ENCODE data around the gene PAX8.

Gene PAX8

DNA sequence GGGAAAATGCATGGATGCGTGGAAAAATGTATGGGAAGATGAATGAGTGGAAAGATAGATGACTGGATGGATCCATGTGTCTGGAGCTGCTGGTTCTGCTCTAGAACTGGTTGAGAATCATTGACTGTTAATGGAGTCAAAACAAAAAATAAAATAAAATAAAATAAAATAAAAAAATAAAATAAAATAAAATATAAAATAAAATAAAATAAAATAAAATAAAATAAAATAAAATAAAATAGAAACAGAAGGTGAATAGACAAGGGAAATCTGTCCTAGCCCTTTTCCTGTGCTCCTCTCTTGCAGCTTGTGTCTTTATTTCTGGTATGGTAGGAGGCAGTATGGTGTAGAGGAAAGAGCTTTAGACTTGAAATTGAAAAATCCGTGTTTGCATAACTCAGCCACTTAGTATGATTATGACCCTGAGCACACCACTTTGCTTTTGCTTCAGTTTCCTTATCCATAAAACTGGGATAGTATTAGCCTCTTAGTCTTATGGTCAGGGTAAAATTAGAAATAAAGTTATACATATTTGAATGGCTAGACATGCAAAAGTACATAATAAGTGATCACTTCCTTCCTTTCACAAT, 54.0 kb downstream of the PAX8 start:
- no peak for DNase-seq (ENCODE audit: low read depth in 2 of 2, low spot score in 1 of 2)

DNA sequence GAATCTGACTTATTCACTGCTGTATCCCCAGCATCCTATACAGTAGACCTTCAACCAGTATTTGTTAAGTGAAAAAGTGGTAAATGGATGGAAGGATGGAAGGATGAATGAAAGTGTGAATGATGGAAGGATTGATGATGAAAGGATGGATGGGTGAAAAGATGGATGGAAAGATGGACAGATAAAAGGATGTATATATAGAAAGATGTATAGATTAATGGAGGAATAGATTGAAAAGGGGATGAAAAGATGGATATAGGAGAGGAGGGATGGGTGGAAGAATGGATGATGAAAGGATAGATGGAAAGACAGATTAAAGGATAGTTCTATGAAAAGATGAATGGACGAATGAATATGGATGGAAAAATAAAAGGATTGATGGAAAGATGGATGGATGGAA, 54.9 kb downstream of the PAX8 start:
- no peak for DNase-seq (ENCODE audit: low read depth in 2 of 2, low spot score in 1 of 2)

DNA sequence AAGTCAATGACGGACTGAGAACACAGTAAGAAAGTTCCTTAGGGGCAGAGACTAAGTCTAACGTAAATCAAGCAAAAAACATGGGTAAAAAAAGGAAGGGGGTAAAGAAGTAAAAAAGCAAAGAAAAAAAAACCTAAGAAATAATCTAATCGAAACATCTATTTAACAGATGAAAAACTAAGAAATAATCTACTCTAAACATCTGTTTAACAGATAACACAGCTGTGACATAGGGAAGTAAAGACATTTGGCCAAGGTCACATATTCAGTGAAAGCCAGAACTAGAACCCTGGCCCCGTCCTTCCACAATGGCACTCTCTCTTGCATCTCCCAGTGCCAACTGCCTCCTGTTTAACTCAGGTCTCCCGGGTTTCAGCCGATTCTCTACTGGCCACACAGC, 56.9 kb downstream of the PAX8 start:
- DNase-seq (ENCODE audit: low read depth in 2 of 2, low spot score in 1 of 2) = no peak

DNA sequence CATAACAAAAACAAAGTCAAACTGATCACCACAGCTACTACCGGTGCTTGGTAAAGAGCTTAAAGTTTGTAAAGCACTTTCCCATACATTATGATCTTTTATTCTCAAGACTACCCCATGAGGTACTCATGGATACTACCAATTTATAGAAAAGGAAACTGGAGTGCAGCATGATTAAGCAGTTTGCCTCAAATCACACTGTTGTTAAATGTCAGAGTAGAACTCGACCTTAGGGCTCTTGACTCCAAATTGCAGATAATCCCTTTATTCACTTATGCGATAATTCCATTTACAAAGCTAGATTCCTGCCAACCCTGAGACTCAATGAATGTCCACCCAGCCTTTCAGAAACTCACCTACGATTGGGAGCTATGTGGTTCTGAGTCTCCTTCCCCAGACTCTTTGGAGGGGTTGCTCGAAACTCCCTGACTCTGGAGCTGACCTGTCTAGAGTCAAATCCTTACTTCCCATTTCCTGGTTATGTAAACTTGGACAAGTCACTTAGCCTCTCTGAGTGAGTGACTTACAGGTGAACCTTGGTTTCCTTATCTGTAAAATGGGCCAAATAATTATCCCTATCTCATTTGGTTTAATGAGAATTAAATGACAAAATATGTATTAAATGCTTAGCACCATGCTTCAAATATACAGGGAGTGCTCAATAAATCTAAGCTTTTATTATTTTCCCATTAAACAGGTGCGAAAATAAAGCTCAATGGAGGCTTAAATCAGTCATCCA, 57.6 kb downstream of the PAX8 start:
- no peak for DNase-seq (ENCODE audit: low read depth in 2 of 2, low spot score in 1 of 2)

DNA sequence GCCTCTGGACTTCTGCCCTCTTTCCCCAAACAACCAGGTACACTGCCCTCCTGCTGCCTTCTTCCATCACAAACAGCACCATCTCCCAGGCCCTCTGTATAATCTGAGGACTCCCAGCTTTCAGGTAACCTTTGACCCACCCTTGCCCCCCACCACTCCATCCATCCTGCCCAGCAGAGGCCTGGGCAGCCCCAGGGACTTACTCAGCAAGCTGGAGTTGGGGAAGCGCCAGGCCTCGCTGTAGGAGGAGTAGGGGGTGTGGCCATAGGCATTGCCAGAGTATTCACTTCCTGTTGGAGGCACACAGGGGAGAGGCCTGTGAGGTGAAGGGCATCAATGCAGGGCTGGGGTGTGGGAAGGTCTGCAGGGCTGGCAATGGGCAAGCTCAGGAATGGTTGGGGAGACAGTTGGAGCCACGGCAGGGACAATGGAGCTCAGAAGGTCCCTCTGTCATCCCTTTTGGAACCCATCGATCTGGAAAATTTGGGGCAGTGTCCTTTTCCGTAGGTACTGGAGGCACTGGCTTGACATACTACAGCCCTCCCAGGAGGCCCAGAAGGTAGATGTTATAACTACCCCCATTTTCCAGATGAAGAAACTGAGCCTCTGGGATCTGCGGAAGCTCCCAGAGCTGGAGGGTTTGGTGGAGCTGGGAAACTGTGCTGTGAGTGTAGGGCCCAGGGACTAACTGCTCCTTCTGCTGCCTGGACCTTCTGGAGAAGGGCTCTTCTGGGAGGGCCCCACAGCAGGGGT, 58.7 kb downstream of the PAX8 start:
- DNase-seq (ENCODE audit: low read depth in 2 of 2, low spot score in 1 of 2) = no peak

DNA sequence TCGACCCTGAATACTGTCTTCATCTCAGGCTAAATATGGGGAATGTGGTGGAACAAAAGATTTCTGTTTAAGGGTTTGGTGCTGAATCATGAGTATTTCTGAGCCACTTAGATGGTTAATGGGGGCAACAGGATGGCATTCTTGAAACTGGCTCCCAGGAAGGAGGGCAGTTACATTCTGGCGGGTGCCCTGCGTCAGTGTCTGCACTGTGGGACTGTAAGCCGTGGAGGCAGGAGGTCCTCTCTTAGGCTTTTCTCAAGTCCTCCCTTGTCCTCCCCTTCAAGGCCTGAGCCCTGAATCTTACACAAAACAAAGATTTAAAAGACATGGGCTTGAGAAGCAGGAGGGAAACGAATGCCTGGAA, 59.2 kb downstream of the PAX8 start:
- DNase-seq (ENCODE audit: low read depth in 2 of 2, low spot score in 1 of 2) = no peak

DNA sequence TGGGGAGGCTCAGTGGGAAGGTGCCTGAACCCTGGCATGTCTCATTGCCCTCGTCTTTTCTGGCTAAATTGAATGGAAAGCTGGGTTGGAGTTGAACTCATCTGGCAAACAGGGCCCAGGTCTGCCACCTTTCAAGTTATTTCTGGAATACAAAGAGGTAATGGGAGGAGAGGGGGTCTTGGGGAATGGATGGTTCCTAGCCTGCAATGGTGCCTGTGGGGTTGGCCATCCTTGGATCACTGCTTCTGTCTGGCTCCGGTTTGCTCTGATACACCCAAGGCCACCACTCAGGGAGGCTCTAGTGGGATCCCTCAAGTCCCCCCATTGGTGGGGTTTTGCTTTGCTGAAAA, 59.7 kb downstream of the PAX8 start:
- DNase-seq (ENCODE audit: low read depth in 2 of 2, low spot score in 1 of 2) = no peak

DNA sequence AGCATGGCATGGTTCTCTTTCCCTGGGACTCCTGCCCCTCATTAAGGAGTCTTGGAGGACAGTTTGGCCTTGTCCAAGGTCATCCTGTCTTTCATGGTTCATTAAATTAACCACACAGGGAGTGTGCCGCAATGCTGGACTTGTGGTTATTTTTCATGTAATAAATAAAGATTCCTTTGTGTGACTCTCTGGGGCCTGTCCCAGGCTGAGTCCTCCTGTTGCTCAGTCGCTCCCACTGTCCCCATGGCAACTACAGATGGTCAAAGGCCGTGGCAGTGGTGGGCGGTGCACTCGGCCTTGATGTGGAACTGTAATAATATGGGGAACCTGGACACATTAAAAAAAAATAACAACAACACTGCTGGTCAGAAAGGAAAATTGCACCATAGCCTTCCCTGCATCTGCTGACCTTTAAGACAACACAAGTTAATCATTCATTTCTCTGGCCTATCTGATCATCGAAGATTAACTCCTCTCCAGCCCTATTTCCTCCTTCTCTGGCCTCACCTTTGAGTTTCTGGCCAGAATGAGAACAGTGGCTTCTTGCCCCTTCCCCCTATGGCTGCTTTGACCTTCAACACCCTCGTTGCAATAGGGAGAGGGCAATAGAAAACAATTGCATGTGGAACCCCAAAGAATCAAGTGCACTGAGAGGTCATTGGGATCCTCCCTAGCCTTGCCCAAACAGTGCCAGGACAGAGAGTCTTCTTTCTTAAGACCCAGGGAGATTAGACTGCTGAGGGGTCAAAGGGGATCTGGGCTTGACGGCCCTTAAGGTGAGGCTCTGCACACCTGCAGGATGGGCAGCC, 60.2 kb downstream of the PAX8 start:
- DNase-seq (ENCODE audit: low read depth in 2 of 2, low spot score in 1 of 2) = no peak

DNA sequence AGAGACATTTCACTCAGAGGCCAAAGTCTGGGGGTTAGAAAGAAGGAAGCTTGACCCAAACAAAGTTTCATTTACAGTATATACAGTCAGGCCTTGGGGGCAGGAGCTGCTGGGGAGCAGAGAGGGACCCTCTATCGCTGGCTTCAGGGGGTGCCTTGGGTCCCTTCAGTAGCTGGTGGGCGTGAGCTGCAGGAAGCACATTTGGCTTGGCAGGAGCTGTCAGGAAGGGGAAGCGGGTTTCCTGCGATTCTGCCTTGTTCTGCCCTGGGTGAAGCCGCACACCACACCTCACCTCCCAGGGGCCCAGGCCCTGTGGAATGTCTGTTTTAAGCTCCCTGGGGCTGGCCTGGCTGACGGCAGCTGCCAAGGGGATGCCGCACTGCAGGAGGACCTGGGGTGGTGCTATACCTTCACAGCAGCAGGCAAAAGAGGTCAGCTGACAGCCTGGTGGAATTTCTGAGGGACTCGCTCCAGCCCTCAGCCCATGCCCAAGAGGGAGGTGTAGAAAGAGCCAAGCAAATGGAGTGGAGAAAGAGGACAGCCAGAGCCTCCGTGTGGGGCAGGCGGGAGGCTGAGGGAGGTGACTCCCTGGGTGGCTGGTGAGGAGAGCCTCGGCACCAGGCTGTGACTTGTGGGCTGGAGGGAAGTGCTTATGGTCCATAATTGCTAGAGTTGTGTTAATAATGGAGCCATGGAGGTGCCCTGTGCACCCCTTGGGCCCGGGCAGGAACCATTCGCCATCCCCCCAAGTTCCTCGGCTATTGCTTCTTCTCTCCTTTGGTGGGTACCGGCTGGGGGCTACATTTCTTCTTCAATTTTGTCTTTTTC, 61.1 kb downstream of the PAX8 start:
- DNase-seq (ENCODE audit: low read depth in 2 of 2, low spot score in 1 of 2) = no peak

DNA sequence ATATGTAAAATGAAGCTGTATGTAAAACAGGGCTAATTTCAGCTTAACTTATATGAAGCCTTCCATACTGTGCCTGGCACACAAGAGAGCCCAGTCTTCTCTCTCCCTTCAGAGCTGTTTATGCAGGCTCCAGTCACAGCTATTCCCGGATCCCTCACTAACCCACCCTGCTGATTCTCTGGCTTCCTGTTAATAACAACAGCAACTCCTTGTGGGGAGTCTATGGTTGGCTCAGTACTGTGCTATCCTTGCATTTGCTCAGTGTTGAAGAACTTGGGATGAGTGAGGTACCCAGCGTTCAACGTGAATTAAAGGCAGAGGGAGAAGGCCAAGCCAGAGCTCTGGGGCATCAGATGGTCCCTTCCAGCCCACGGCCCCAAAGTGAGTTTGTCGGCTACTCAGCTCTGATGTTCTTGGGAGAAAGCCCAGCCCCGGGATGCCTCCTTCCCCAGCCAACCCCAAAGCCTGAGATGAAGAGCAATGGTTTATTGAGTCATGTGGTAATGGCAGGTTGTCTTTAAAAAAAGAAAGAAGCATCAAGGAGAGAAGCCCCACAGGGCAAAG, 61.7 kb downstream of the PAX8 start:
- no peak for DNase-seq (ENCODE audit: low read depth in 2 of 2, low spot score in 1 of 2)

DNA sequence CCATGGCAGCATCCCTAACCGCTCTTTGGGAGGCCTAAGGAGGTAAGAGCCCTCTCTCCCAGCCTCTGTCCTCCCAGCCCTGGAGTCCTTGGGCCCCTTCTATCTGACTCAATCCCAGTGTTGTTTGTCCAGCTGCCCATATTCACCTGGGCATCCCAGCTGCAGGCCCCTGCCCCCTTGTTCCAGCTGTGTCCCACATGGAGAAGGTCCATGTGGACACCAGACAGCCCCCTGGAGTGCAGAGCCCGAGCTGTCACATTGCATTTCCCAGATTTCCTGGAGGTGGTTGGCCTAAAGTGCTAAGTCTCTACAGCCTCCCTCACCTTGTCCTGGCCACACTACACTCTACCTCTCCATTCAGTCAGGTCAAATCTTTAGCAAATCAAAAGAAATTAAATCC, 62.4 kb downstream of the PAX8 start:
- DNase-seq (ENCODE audit: low read depth in 2 of 2, low spot score in 1 of 2) = no peak

DNA sequence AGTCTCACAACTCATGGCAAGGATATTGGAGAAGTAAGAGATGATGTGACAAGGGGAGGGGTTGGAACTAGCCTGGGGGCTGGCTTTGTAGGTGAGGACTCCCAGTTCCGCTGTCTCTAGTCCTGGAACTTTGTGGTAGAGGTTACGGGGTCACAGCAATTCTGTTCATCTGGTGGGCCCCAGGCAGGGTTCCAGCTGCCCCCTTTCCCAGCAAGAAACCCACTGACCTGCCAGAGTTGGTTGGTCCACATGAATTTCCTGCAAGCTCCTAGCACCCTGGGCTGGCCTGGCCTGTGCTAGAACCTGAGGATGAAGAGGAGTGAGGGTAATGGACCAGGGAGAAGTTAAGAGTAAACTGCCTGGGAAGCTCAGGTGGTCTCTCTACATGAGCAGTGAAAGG, 63.7 kb downstream of the PAX8 start:
- DNase-seq (ENCODE audit: low read depth in 2 of 2, low spot score in 1 of 2) = no peak

DNA sequence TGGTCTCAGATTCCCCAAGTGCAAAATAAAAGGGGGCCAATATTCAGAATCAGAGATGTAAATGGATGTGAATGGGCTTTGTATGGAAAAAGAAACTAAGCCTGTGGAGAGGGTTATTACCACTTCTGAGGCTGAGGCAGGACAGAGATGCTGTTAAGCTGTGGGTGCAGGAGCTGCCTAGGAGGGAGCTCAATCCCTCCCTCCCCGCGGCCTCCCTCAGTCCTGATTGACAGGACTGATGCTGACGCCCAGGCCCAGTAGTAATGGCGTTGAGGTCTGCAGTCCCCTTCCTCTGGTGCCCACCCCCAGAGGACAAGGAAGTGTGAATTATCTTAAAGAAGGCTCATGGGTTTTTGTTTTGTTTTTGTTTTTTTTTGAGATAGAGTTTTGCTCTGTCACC, 64.6 kb downstream of the PAX8 start:
- no peak for DNase-seq (ENCODE audit: low read depth in 2 of 2, low spot score in 1 of 2)

DNA sequence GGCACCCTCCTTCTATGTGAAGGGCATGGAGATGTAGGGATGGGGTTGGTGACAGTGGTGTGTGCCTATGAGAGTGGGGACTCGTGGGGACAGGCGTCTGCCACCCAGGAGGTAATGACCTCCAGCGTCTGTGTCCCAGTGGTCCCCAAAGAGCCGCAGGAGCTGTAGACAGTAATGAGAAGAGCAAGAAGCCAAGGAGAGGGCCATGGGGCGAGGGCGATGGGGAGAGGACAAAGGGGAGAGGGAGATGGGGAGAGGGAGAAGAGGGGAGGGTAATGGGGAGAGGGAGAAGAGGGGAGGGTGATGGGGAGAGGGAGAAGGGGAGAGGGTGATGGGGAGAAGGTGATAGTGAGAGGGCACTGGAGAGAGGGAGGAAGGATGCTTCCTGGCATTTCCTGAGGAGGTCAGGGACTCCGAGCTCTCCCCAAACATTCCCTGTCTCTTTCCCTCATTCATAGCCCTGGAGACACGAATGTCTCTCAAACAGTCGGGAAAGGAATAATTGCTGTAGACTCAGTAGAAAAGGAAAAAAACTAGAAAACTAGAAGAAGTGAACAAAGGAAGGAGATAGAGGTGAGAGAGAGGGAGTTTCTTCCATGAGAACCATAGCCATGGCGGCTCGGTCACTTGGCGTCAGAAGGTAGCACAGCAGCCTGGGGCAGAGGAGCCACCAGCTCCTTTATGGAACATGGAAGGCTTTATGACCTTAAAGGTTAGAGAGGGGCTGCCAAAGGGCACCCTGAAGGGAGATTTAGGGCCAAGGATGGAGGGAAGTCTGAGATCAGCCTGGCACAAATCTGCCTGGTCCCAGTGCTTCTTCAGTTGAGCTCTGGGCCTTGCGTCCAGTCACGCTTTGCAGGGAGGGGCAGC, 65.4 kb downstream of the PAX8 start:
- no peak for DNase-seq (ENCODE audit: low read depth in 2 of 2, low spot score in 1 of 2)

DNA sequence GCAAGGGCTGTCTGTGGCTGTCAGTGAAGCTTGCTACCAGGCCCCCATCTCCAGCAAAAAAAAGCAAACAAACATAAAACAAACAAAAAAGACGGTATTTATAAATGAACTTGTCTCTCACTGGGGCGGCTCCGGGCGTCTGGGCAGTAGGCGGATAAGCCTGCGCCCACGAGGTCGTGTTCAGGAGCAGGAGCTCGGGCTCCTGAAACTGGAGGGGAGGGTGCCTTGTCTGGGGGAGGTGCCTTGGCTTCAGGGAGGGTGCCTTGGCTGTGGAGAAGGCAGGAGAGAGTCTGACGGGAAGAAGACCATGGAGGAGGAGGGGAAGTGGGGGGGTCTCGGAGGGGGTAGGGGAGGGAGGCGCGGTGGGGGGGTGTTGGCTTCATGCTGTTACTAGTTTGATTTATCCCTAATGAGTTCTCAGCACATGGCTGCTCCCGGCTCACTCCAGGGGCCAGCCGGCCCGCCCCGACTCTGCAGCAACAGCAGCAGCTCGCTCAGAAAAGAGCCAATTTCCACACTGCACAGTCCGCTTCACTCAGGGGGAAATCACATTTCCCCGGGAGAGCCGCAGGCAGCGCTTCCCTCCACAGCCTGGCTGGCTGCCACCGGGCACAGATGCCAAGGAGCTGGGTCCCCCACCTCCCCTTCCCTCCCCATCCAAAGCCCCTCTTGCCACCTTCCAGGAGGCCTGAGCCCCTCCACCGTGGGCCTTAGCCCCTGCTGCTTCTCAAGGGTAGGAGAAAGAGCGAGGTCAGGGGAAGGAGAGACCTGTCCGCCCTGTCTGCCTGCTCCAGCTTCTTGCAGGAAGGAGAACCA, 66.3 kb downstream of the PAX8 start:
- DNase-seq (ENCODE audit: low read depth in 2 of 2, low spot score in 1 of 2) = no peak

DNA sequence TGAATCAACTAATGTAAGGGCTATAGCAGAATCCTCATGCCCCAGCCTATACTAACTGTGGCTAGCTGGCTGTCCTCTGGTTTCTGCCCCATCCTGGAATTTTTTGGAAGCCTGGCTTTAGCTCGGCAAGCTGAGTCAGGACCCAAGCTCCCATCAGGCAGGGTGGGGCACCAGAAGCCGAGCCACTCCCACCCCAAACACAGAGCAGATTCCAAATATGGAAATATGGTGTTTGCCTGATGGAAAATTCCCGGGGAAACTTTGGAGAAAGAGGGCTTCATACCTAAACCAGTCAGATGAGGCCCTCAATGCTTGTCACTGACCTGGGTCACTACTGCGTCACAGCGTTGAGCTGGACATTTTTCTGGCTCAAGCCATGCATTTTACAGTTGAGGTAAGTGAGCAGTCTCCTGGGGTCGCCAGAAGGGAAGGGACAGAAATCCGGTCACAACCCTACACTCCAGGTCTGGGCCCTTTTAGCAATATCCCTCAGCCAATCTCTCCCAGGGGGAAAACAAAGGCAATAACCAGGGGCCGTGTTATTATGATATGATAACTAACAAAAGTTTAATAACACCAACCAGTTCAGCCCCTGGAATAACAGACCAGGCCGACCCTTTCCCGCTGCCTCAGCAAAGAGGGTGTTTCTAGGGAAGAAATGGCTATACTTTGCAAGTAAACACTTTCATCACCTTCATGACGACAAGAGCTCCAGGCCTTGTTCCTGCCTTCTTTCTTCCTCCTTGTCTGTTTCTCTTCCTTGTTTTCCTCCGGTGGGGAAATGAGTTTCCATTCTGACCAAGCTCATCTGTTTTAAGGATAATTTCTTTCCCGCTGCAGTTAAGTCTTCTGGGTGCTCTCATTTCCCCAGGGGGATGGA, 67.3 kb downstream of the PAX8 start:
- no peak for DNase-seq (ENCODE audit: low read depth in 2 of 2, low spot score in 1 of 2)

DNA sequence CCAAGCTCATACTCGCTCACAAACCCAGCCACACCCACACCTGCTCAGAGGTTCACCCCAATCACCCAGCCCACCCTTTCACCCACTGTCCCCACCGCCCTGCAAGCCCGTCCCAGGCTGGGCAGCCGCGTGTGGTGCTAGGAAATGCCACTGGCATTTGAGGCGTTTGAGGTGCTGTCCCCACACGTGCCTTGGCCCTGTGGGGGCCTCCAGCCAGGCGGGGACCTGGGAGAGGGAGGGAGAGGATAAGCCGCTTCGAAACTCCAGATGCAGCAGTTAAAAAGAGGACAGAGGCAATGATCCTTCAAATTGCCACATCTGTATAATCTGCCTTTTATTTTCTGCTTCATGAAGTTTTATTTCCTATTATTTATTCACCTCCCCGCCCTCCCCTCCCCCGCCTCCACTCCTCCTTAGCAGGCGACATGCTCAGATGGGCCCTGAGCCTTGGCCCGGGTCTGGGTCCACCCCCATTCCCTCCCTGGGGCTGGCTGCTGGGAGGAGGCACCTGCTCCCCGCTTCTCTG, 69.0 kb downstream of the PAX8 start:
- DNase-seq (ENCODE audit: low read depth in 2 of 2, low spot score in 1 of 2) = no peak
